B cell (primary cell): ENCODE measurements around the gene POMGNT1. TPM values are rescaled to one million over a fixed set of nuclear protein-coding genes. Genes with fewer than 3 reads are reported as not detected.

Experiments used
- ATAC-seq: fragments of 200-7000 bp; cut with Tn5 transposase; one replicate; pipeline ENCODE4 v1.10.0; 2021; ENCODE audit warnings: low read depth, mild to moderate bottlenecking, moderate number of reproducible peaks, moderate library complexity
- CTCF ChIA-PET: fragments of 350-600 bp; sonication (Branson Sonifier 250); formaldehyde crosslinking; loops from one replicate; lab custom pipeline; 2021; ENCODE audit warnings: antibody characterized with exemption, inconsistent platforms; lab: Charles Lee
- POLR2A ChIA-PET: fragments of 350-600 bp; sonication (Branson Sonifier 250); formaldehyde crosslinking; loops from one replicate; lab custom pipeline; 2021; ENCODE audit warnings: antibody characterized with exemption; lab: Charles Lee
- DNase-seq: peaks from one replicate; pipeline ENCODE4 v3.0.0; 2013
- H2AFZ ChIP-seq: 2 replicates; pipeline ENCODE4 v1.6.1; 2012; ENCODE audit warnings: mild to moderate bottlenecking, low read depth, low read length; ENCODE audit not compliant: insufficient read depth, poor library complexity, severe bottlenecking
- H3K27ac ChIP-seq, 2 donors: 1 replicate in 1 of 2; 2 replicates in 1 of 2; pipeline ENCODE4 v1.5.1; 2012 to 2013; ENCODE audit warnings: low read length in 2 of 2, mild to moderate bottlenecking in 2 of 2, moderate library complexity in 1 of 2
- H3K27me3 ChIP-seq, 4 experiments: fragments of 200-600 bp in 1 of 4; sonication (generic) in 1 of 4; replicated peaks in 1 of 4; 1 replicate in 2 of 4; 2 replicates in 2 of 4; pipeline versions ENCODE4 v1.6.1 to v1.7.0; 2013 to 2016; ENCODE audit warnings: low read length in 3 of 4, mild to moderate bottlenecking in 2 of 4, mixed read lengths in 1 of 4, moderate library complexity in 1 of 4; ENCODE audit not compliant: insufficient read depth in 4 of 4, control insufficient read depth in 3 of 4; ENCODE audit errors: control extremely low read depth in 1 of 4
- H3K36me3 ChIP-seq, 2 experiments: replicated peaks in 1 of 2; 1 replicate in 1 of 2; 2 replicates in 1 of 2; pipeline versions ENCODE4 v1.6.1 to v1.7.1; 2013; ENCODE audit warnings: low read length in 1 of 2; ENCODE audit not compliant: insufficient read depth in 2 of 2, control insufficient read depth in 1 of 2; ENCODE audit errors: control extremely low read depth in 1 of 2, extremely low read depth in 1 of 2
- H3K4me1 ChIP-seq, 2 donors: fragments of 200-600 bp in 1 of 2; sonication (generic) in 1 of 2; 1 replicate in 1 of 2; 2 replicates in 1 of 2; pipeline versions ENCODE4 v1.5.1 to v1.6.1; 2013 to 2017; ENCODE audit warnings: low read length in 2 of 2; ENCODE audit not compliant: control insufficient read depth in 2 of 2, insufficient read depth in 2 of 2
- H3K4me2 ChIP-seq: replicated peaks from 2 replicates; pipeline ENCODE3; 2012; ENCODE audit warnings: mild to moderate bottlenecking, low read depth, low read length; ENCODE audit not compliant: poor library complexity, severe bottlenecking
- H3K4me3 ChIP-seq, 5 experiments: fragments of 200-600 bp in 1 of 5; sonication (generic) in 1 of 5; 1 replicate in 3 of 5; 2 replicates in 2 of 5; pipeline versions ENCODE4 v1.5.1 to v1.7.0; 2011 to 2016; ENCODE audit warnings: low read length in 4 of 5, mild to moderate bottlenecking in 4 of 5, low read depth in 2 of 5, control low read depth in 1 of 5, moderate library complexity in 1 of 5; ENCODE audit not compliant: insufficient read depth in 1 of 5; ENCODE audit errors: control extremely low read depth in 1 of 5, extremely low read depth in 1 of 5
- H3K79me2 ChIP-seq: fragments of 200-600 bp; sonication (generic); one replicate; pipeline ENCODE4 v1.6.0; 2016; ENCODE audit warnings: low read length; ENCODE audit not compliant: control insufficient read depth, insufficient read depth
- H3K9ac ChIP-seq: fragments of 200-600 bp; sonication (generic); 2 replicates; pipeline ENCODE4 v1.6.1; 2017; ENCODE audit warnings: mild to moderate bottlenecking, low read length, moderate library complexity
- H3K9me3 ChIP-seq, 3 donors: one replicate each; pipeline versions ENCODE4 v1.6.1 to v1.7.1; 2013; ENCODE audit warnings: low read length in 2 of 3; ENCODE audit not compliant: control insufficient read depth in 2 of 3, insufficient read depth in 1 of 3; ENCODE audit errors: control extremely low read depth in 1 of 3
- H4K20me1 ChIP-seq: 2 replicates; pipeline ENCODE4 v1.6.0; 2012; ENCODE audit warnings: mild to moderate bottlenecking, low read length; ENCODE audit not compliant: insufficient read depth, control insufficient read depth, poor library complexity, severe bottlenecking
- H3K27ac Mint-ChIP-seq: one replicate; pipeline ENCODE4 v1.8.0; 2021; ENCODE audit warnings: mixed read lengths
- H3K27me3 Mint-ChIP-seq: one replicate; pipeline ENCODE4 v1.8.0; 2021; ENCODE audit warnings: mixed read lengths
- H3K4me1 Mint-ChIP-seq: one replicate; pipeline ENCODE4 v1.8.0; 2021; ENCODE audit warnings: mixed read lengths
- H3K4me3 Mint-ChIP-seq: one replicate; pipeline ENCODE4 v1.8.0; 2021; ENCODE audit warnings: mixed read lengths
- H3K9me3 Mint-ChIP-seq: one replicate; pipeline ENCODE4 v1.8.0; 2022; ENCODE audit warnings: mixed read lengths; ENCODE audit not compliant: insufficient read depth
- CTCF ChIP-seq: fragments of 200-600 bp; IDR thresholded peaks from one replicate; pipeline ENCODE4 v1.8.0; 2022; ENCODE audit warnings: antibody characterized with exemption, mild to moderate bottlenecking
- EZH2 ChIP-seq: IDR thresholded peaks from 2 replicates; pipeline ENCODE4 v1.6.1; 2012; ENCODE audit warnings: borderline replicate concordance, low read depth, mild to moderate bottlenecking, moderate library complexity, low read length; ENCODE audit not compliant: insufficient read depth, poor library complexity, severe bottlenecking
- WGBS: methylation state at CpG from one replicate; pipeline ENCODE4 v1.1.5; 2013; ENCODE audit warnings: missing lambda C conversion rate; ENCODE audit not compliant: insufficient coverage; 5-methylcytosine and 5-hydroxymethylcytosine counted together
- intact Hi-C: fragments of 100-400 bp; cut with micrococcal nuclease; formaldehyde crosslinking; loops from one replicate; pipeline ENCODE4 v1.10.0; 2022
- polyA plus RNA-seq: library from polyadenylated mRNA; depleted of rRNA; stranded (reverse); fragments of >200 nt; gene quantifications from 2 replicates; pipeline ENCODE4 v1.2.3, GENCODE V29; 2012
- total RNA-seq, 2 donors: library from RNA; stranded (reverse); fragments of 120-200 nt in 1 of 2; gene quantifications; 1 replicate in 1 of 2; 2 replicates in 1 of 2; pipeline versions ENCODE4 v1.2.3 to v1.2.4, GENCODE V29; 2013 to 2022

The POMGNT1 gene
- total and polyA plus RNA-seq, 2 donors (not counting 1 experiment from before 2014, with no cell fraction given): 32.6 to 51.0 TPM

DNA sequence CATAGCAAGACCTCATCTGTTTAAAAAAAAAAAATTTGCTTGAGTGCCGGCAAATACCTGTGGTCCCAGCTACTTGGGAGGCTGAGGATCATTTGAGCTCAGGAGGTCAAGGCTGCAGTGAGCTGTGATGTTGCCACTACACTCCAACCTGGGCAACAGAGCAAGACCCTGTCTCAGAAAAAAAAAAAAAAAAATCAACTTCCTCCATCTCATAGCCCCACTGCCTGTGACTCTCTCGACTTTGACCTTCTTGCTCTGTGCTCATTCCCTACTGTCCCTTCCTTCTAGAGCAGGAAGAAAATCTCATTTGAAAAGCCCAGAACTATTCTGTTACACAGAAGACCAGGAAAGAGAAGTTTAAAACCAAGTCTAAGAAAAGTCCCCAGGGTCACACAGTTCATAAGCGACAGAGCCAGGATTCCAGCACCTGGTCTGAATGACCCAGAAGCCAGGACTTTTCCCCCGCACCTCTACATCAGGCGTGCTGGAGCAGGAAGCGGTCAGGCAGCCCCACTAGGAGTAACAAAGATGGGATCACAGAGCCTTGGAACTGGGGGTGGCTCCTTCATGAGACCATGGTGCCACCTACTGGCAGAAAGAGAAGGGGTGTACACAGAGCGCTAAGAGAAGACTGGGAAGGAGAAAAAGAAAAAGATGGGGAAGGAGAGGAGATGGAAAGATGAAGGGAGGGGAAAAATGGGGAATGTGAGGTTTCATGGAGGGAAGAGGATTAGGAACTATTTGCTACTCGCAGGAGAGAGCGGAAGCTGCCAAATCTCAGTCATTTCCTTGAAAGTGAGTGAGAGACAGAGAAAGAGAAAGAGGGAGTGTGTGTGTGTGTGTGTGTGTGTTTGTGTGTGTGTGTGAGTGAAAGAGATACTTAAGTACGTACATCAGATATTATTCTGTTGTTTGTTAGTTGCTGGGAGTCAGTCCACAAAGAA lies 18.8 kb downstream of the POMGNT1 start:
- Mint-ChIP-seq H3K27me3 (no peaks in the 10 kb centered on the region), H3K4me1 (peaks cover 6% of the 10 kb centered on the region), H3K9me3 (no peaks in the 10 kb centered on the region), H3K4me3 (no peak overlapping the region), H3K27ac (no peak overlapping the region)
- no peaks in the 10 kb centered on the region for H3K79me2 ChIP-seq
- H3K27me3 ChIP-seq: no peaks in the 10 kb centered on the region
- peak; percentile 94 for TF ChIP-seq CTCF
- no peak for TF ChIP-seq EZH2
- 3% methylated on average over 6 of the region's 10 CpGs for WGBS
- H3K4me2 ChIP-seq: peak overlapping the region; percentile 70
- DNase-seq (peak; percentile 80), ATAC-seq (peak; percentile 78)
- ChIA-PET CTCF (interaction anchor here (0.7 to 13.8 kb wide), 9 partner anchors 12 to 661 kb away, joined by 3 to 249 read pairs (median 4); partner anchors contain the start of gene GPBP1L1), POLR2A (no interaction called here)
- peak overlapping the region in 1 of 5 experiments; percentile 35 for H3K4me3 ChIP-seq
- intact Hi-C loops: loop anchor here (1.0 to 5.0 kb wide), 3 partner anchors 44 to 168 kb away; no protein-coding TSS in a partner anchor
- no peaks in the 10 kb centered on the region for H3K9me3 ChIP-seq
- H3K9ac ChIP-seq: no peak overlapping the region
- no peaks in the 10 kb centered on the region for H3K36me3 ChIP-seq
- no peaks in the 10 kb centered on the region for H4K20me1 ChIP-seq
- no peak overlapping the region for H3K27ac ChIP-seq
- peak overlapping the region; percentile 66 for H2AFZ ChIP-seq
- peaks cover 12 to 16% of the 10 kb centered on the region in 2 donors for H3K4me1 ChIP-seq
